ENCODE measurements around the gene MAOB. TPM values are rescaled to one million over a fixed set of nuclear protein-coding genes. Genes with fewer than 3 reads are reported as not detected.
"Not testable (repeated sequence)": the region's sequence is repeated elsewhere in the genome, so short reads cannot be mapped to it uniquely, and the experiment has no call there.

MAOB gene
- total RNA-seq = 2.1 and 4.6 TPM in 2 replicates
- 3.8 and 21.3 TPM in 2 replicates for polyA plus RNA-seq
- polyA plus RNA-seq (2012) = 3.1 and 18.7 TPM in 2 replicates
- polyA minus RNA-seq (ENCODE audit: low replicate concordance) = 0.39 and 2.7 TPM in 2 replicates

GRCh38 chrX:43882294-43882681 lies at the start of gene MAOB:
TSS of gene MAOB (minus strand) at chrX:43882450. CDS start at chrX:43882299, 151 bp downstream.
- Histone ChIP-seq H3K27ac (ENCODE audit: insufficient read depth, low read length) (no peak within 1 kb of the TSS), H3K79me2 (ENCODE audit: control insufficient read depth, insufficient read depth, low read length) (no peaks in the 10 kb centered on the region), H3K36me3 (ENCODE audit: control insufficient read depth, insufficient read depth, low read length) (no peaks in the 10 kb centered on the region), H3K4me2 (ENCODE audit: extremely low read depth, insufficient read depth, low read length) (peak within 1 kb of the TSS; percentile 68), H3K9ac (ENCODE audit: insufficient read depth, low read length) (no peak within 1 kb of the TSS), H3K4me3 (replicated peaks in 1 of 4; ENCODE audit: control extremely low read depth in 1 of 4, insufficient read depth in 1 of 4, low read depth in 3 of 4, low read length in 4 of 4) (peak within 1 kb of the TSS in 3 of 4 experiments; percentile 6 to 45 (median 24)), H3K9me3 (ENCODE audit: control insufficient read depth, insufficient read depth, low read depth, low read length) (no peaks in the 10 kb centered on the region), H3K27me3 (ENCODE audit: control insufficient read depth, insufficient read depth, low read length) (no peaks in the 10 kb centered on the region), H2AFZ (ENCODE audit: low read length) (no peak within 1 kb of the TSS), H4K20me1 (ENCODE audit: control insufficient read depth, extremely low read depth, insufficient read depth, low read length) (no peaks in the 10 kb centered on the region), H3K4me1 (ENCODE audit: control insufficient read depth, extremely low read depth, insufficient read depth, low read length) (no peaks in the 10 kb centered on the region)
- TF ChIP-seq EZH2 (IDR thresholded peaks at IDR 0.05; ENCODE audit: low read length, missing control alignments) (no peak), CTCF (conservative IDR thresholded peaks at IDR 0.05 in 1 of 2, IDR thresholded peaks at IDR 0.05 in 1 of 2; ENCODE audit: low read depth in 1 of 2, low read length in 2 of 2) (no peak)
- peak in 1 of 2 donors; percentile 30 for DNase-seq (ENCODE audit: low read depth in 2 of 2)

- H2AFZ ChIP-seq (ENCODE audit: low read length); H3K36me3 ChIP-seq (ENCODE audit: control insufficient read depth, insufficient read depth, low read length); H3K27me3 ChIP-seq (ENCODE audit: control insufficient read depth, insufficient read depth, low read length); H3K4me3 ChIP-seq (replicated peaks in 1 of 4; ENCODE audit: control extremely low read depth in 1 of 4, insufficient read depth in 1 of 4, low read depth in 3 of 4, low read length in 4 of 4); H3K4me1 ChIP-seq (ENCODE audit: control insufficient read depth, extremely low read depth, insufficient read depth, low read length); H3K27ac ChIP-seq (ENCODE audit: insufficient read depth, low read length); H3K9ac ChIP-seq (ENCODE audit: insufficient read depth, low read length); H4K20me1 ChIP-seq (ENCODE audit: control insufficient read depth, extremely low read depth, insufficient read depth, low read length); DNase-seq (ENCODE audit: low read depth in 2 of 2); H3K9me3 ChIP-seq (ENCODE audit: control insufficient read depth, insufficient read depth, low read depth, low read length); H3K4me2 ChIP-seq (ENCODE audit: extremely low read depth, insufficient read depth, low read length); H3K79me2 ChIP-seq (ENCODE audit: control insufficient read depth, insufficient read depth, low read length): not testable (repeated sequence)
Measured at GRCh38 chrX:43922032-43922431, 39.8 kb upstream of the MAOB start.

- H2AFZ ChIP-seq (ENCODE audit: low read length); H3K4me3 ChIP-seq (replicated peaks in 1 of 4; ENCODE audit: control extremely low read depth in 1 of 4, insufficient read depth in 1 of 4, low read depth in 3 of 4, low read length in 4 of 4); H3K79me2 ChIP-seq (ENCODE audit: control insufficient read depth, insufficient read depth, low read length); H3K9me3 ChIP-seq (ENCODE audit: control insufficient read depth, insufficient read depth, low read depth, low read length); H4K20me1 ChIP-seq (ENCODE audit: control insufficient read depth, extremely low read depth, insufficient read depth, low read length); H3K4me1 ChIP-seq (ENCODE audit: control insufficient read depth, extremely low read depth, insufficient read depth, low read length); H3K27me3 ChIP-seq (ENCODE audit: control insufficient read depth, insufficient read depth, low read length); H3K9ac ChIP-seq (ENCODE audit: insufficient read depth, low read length); DNase-seq (ENCODE audit: low read depth in 2 of 2); H3K4me2 ChIP-seq (ENCODE audit: extremely low read depth, insufficient read depth, low read length); H3K36me3 ChIP-seq (ENCODE audit: control insufficient read depth, insufficient read depth, low read length); H3K27ac ChIP-seq (ENCODE audit: insufficient read depth, low read length): not testable (repeated sequence)
Measured at GRCh38 chrX:43910772-43911171, 28.5 kb upstream of the MAOB start.

- Histone ChIP-seq H4K20me1 (ENCODE audit: control insufficient read depth, extremely low read depth, insufficient read depth, low read length) (no peaks in the 10 kb centered on the region), H3K9ac (ENCODE audit: insufficient read depth, low read length) (no peak overlapping the region), H3K9me3 (ENCODE audit: control insufficient read depth, insufficient read depth, low read depth, low read length) (no peaks in the 10 kb centered on the region), H2AFZ (ENCODE audit: low read length) (no peak overlapping the region), H3K36me3 (ENCODE audit: control insufficient read depth, insufficient read depth, low read length) (no peaks in the 10 kb centered on the region), H3K4me3 (replicated peaks in 1 of 4; ENCODE audit: control extremely low read depth in 1 of 4, insufficient read depth in 1 of 4, low read depth in 3 of 4, low read length in 4 of 4) (no peak overlapping the region), H3K79me2 (ENCODE audit: control insufficient read depth, insufficient read depth, low read length) (no peaks in the 10 kb centered on the region), H3K4me1 (ENCODE audit: control insufficient read depth, extremely low read depth, insufficient read depth, low read length) (no peaks in the 10 kb centered on the region), H3K4me2 (ENCODE audit: extremely low read depth, insufficient read depth, low read length) (no peak overlapping the region), H3K27ac (ENCODE audit: insufficient read depth, low read length) (no peak overlapping the region), H3K27me3 (ENCODE audit: control insufficient read depth, insufficient read depth, low read length) (no peaks in the 10 kb centered on the region)
- no peak for DNase-seq (ENCODE audit: low read depth in 2 of 2)
- no peak for TF ChIP-seq CTCF (conservative IDR thresholded peaks at IDR 0.05 in 1 of 2, IDR thresholded peaks at IDR 0.05 in 1 of 2; ENCODE audit: low read depth in 1 of 2, low read length in 2 of 2)
- no peak for TF ChIP-seq EZH2 (IDR thresholded peaks at IDR 0.05; ENCODE audit: low read length, missing control alignments)
Measured at GRCh38 chrX:43910012-43910411, 27.8 kb upstream of the MAOB start.

Measured in fibroblast of lung (primary cell).